ENCODE results near the gene PTPRN2. TPM values are rescaled to one million over a fixed set of nuclear protein-coding genes. Genes with fewer than 3 reads are reported as not detected.

The PTPRN2 gene
- total and polyA plus RNA-seq, 2 of the 8 experiments (the other 6 are each of a cell fraction or from before 2014, with no cell fraction given): 2.6 to 4.5 TPM

- TF ChIP-seq CTBP2 (IDR thresholded peaks at IDR 0.05; ENCODE audit: borderline replicate concordance, insufficient read depth, insufficient read length, low read length) (peak; percentile 57), RNF2 (IDR thresholded peaks at IDR 0.05; ENCODE audit: borderline replicate concordance, low read depth, low read length, missing control alignments, poor library complexity, severe bottlenecking) (peak; percentile 92), TBP (IDR thresholded peaks at IDR 0.05; ENCODE audit: low read depth, low read length) (no peak), POU5F1 (IDR thresholded peaks at IDR 0.05; ENCODE audit: low read depth, low read length) (no peak), RAD21 (IDR thresholded peaks at IDR 0.05 in 1 of 2, conservative IDR thresholded peaks at IDR 0.05 in 1 of 2; ENCODE audit: low read depth in 2 of 2, low read length in 2 of 2) (peak in 1 of 2 experiments; percentile 16; a peak in 2 of 4 replicates), SAP30 (IDR thresholded peaks at IDR 0.05; ENCODE audit: insufficient read depth, insufficient replicate concordance, low read length) (no peak), SIRT6 (IDR thresholded peaks at IDR 0.05; ENCODE audit: low read length) (no peak), KDM5A (IDR thresholded peaks at IDR 0.05; ENCODE audit: low read length) (no peak), HDAC2 (IDR thresholded peaks at IDR 0.05; ENCODE audit: borderline replicate concordance in 1 of 2, low read depth in 2 of 2, low read length in 2 of 2) (no peak; a peak in 1 of 4 replicates), SP1 (IDR thresholded peaks at IDR 0.05; ENCODE audit: low read depth, low read length) (no peak), JUND (IDR thresholded peaks at IDR 0.05; ENCODE audit: low read length) (no peak)
Measured at GRCh38 chr7:157693521-157694375, 893.9 kb downstream of the PTPRN2 start (continued).

Measured in H1 (cell line).